GM23338 (cell line): ENCODE measurements around the gene CEBPG. TPM values are rescaled to one million over a fixed set of nuclear protein-coding genes. Genes with fewer than 3 reads are reported as not detected.

Experiments
- ATAC-seq: fragments of 200-7000 bp; cut with Tn5 transposase; 3 replicates; pipeline ENCODE4 v1.9.1; 2020
- DNase-seq: peaks from one replicate; pipeline ENCODE4 v3.0.0-alpha.2; 2015; ENCODE audit warnings: low spot score
- H2AFZ ChIP-seq: fragments of 200-600 bp; sonication (generic); 2 replicates; pipeline ENCODE4 v1.8.0; 2016; ENCODE audit warnings: antibody characterized with exemption, mild to moderate bottlenecking, moderate library complexity
- H3F3A ChIP-seq: fragments of 200-600 bp; sonication (generic); replicated peaks from 2 replicates; pipeline ENCODE4 v1.8.0; 2017; ENCODE audit warnings: antibody characterized with exemption, mixed run types, low read depth
- H3K27ac ChIP-seq: fragments of 200-600 bp; sonication (generic); 2 replicates; pipeline ENCODE4 v1.6.1; 2016; ENCODE audit warnings: low read depth
- H3K27me3 ChIP-seq: fragments of 200-600 bp; sonication (generic); 2 replicates; pipeline ENCODE4 v1.8.0; 2016; ENCODE audit warnings: mild to moderate bottlenecking, mixed run types, moderate library complexity; ENCODE audit not compliant: insufficient read depth
- H3K36me3 ChIP-seq: fragments of 200-600 bp; sonication (generic); 2 replicates; pipeline ENCODE4 v1.8.0; 2016; ENCODE audit warnings: mild to moderate bottlenecking; ENCODE audit not compliant: insufficient read depth
- H3K4me1 ChIP-seq: fragments of 200-600 bp; sonication (generic); 2 replicates; pipeline ENCODE4 v1.8.0; 2016; ENCODE audit warnings: mild to moderate bottlenecking, moderate library complexity; ENCODE audit not compliant: insufficient read depth
- H3K4me2 ChIP-seq: fragments of 200-600 bp; sonication (generic); 2 replicates; pipeline ENCODE4 v1.7.1; 2017; ENCODE audit warnings: mixed run types
- H3K4me3 ChIP-seq: fragments of 200-600 bp; sonication (generic); 2 replicates; pipeline ENCODE4 v1.6.1; 2016; ENCODE audit warnings: mixed run types
- H3K79me2 ChIP-seq: fragments of 200-600 bp; sonication (generic); replicated peaks from 2 replicates; pipeline ENCODE4 v1.8.0; 2017; ENCODE audit warnings: mild to moderate bottlenecking; ENCODE audit not compliant: insufficient read depth
- H3K9me2 ChIP-seq: fragments of 200-600 bp; sonication (generic); 2 replicates; pipeline ENCODE4 v1.8.0; 2017; ENCODE audit not compliant: insufficient read depth
- H4K20me1 ChIP-seq: fragments of 200-600 bp; sonication (generic); replicated peaks from 2 replicates; pipeline ENCODE4 v1.8.0; 2017; ENCODE audit warnings: mild to moderate bottlenecking; ENCODE audit not compliant: insufficient read depth
- H3K27ac Mint-ChIP-seq: 2 replicates; pipeline ENCODE4 v1.8.0; 2020; ENCODE audit warnings: inconsistent platforms, mild to moderate bottlenecking, moderate library complexity, mixed read lengths
- H3K27me3 Mint-ChIP-seq: 3 replicates; pipeline ENCODE4 v1.8.0; 2022; ENCODE audit warnings: low read depth, mild to moderate bottlenecking, moderate library complexity, mixed read lengths, inconsistent platforms; ENCODE audit not compliant: insufficient read depth, poor library complexity
- H3K36me3 Mint-ChIP-seq: 3 replicates; pipeline ENCODE4 v1.8.0; 2021; ENCODE audit warnings: low read depth, mild to moderate bottlenecking, inconsistent platforms, moderate library complexity, mixed read lengths
- H3K4me1 Mint-ChIP-seq: 3 replicates; pipeline ENCODE4 v1.8.0; 2020; ENCODE audit warnings: mild to moderate bottlenecking, inconsistent platforms, mixed read lengths
- H3K4me3 Mint-ChIP-seq: 3 replicates; pipeline ENCODE4 v1.8.0; 2021; ENCODE audit warnings: moderate library complexity, mild to moderate bottlenecking, inconsistent platforms, mixed read lengths
- H3K9me3 Mint-ChIP-seq: 3 replicates; pipeline ENCODE4 v1.8.0; 2020; ENCODE audit warnings: moderate library complexity, mild to moderate bottlenecking, inconsistent platforms, mixed read lengths
- CREB1 ChIP-seq: fragments of 250-450 bp; sonication (Bioruptor Pico); IDR thresholded peaks from 2 replicates; pipeline ENCODE4 v1.5.0; 2020; ENCODE audit warnings: low read depth, mild to moderate bottlenecking, moderate library complexity
- EZH2 ChIP-seq: fragments of 200-600 bp; sonication (generic); IDR thresholded peaks from one replicate; pipeline ENCODE4 v1.8.0; 2017; ENCODE audit warnings: antibody characterized with exemption, mild to moderate bottlenecking, low read depth; ENCODE audit not compliant: unreplicated experiment
- JUNB ChIP-seq: IDR thresholded peaks from one replicate; pipeline ENCODE4 v1.6.1; 2016; ENCODE audit warnings: antibody characterized with exemption; ENCODE audit not compliant: unreplicated experiment
- NANOG ChIP-seq: IDR thresholded peaks from 2 replicates; pipeline ENCODE4 v1.6.1; 2016; ENCODE audit warnings: antibody characterized with exemption, borderline replicate concordance
- REST ChIP-seq: IDR thresholded peaks from one replicate; pipeline ENCODE4 v1.6.1; 2018; ENCODE audit warnings: antibody characterized with exemption; ENCODE audit not compliant: unreplicated experiment
- ZNF114 ChIP-seq: fragments of 250-450 bp; sonication (Bioruptor Pico); IDR thresholded peaks from 2 replicates; pipeline ENCODE4 v1.5.0; 2020; ENCODE audit warnings: mild to moderate bottlenecking, moderate library complexity
- ZNF462 ChIP-seq: fragments of 250-450 bp; sonication (Bioruptor Pico); IDR thresholded peaks from 2 replicates; pipeline ENCODE4 v1.5.0; 2020; ENCODE audit warnings: mild to moderate bottlenecking, moderate library complexity
- polyA plus RNA-seq: library from polyadenylated mRNA; unstranded; fragments of >200 nt; fragmentation: Nextera tagmentation; extraction: Ambion mirVana; gene quantifications from 2 replicates; pipeline ENCODE4 v1.2.1, GENCODE V29; 2016
- total RNA-seq: library from RNA; depleted of rRNA; stranded (reverse); fragments of >200 nt; shearing (Covaris generic); gene quantifications from 2 replicates; pipeline ENCODE4 v1.2.3, GENCODE V29; 2014

CEBPG gene
- total and polyA plus RNA-seq, 2 experiments from 2014 or later = 25.9 to 50.2 TPM

- TF ChIP-seq ZNF462 (CRISPR knock-in tag) = no peak
- no peak for TF ChIP-seq JUNB
- TF ChIP-seq CREB1 = no peak
- no peak for TF ChIP-seq NANOG
Measured at GRCh38 chr19:33403221-33403972, 29.9 kb downstream of the CEBPG start (continued).

GRCh38 chr19:33403973-33404304, 30.4 kb downstream of the CEBPG start:
- H3K79me2 ChIP-seq = no peaks in the 10 kb centered on the region
- H3K36me3 ChIP-seq = no peaks in the 10 kb centered on the region
- no peaks in the 10 kb centered on the region; the same call in 1 of the 2 replicates for H3K4me1 ChIP-seq
- H4K20me1 ChIP-seq = no peaks in the 10 kb centered on the region
- H2AFZ ChIP-seq = no peak overlapping the region
- H3K9me2 ChIP-seq = no peaks in the 10 kb centered on the region
- DNase-seq (no peak), ATAC-seq (no peak)
- H3K4me2 ChIP-seq = no peak overlapping the region
- no peak overlapping the region for H3K4me3 Mint-ChIP-seq
- H3K9me3 Mint-ChIP-seq = no peaks in the 10 kb centered on the region; the same call in 2 of the 3 replicates
- no peaks in the 10 kb centered on the region for H3F3A ChIP-seq
- H3K36me3 Mint-ChIP-seq = no peaks in the 10 kb centered on the region
- H3K27me3 ChIP-seq = no peaks in the 10 kb centered on the region
- H3K4me3 ChIP-seq = no peak overlapping the region
- no peak overlapping the region for H3K27ac Mint-ChIP-seq
- H3K27me3 Mint-ChIP-seq = peaks cover 4% of the 10 kb centered on the region
- H3K4me1 Mint-ChIP-seq = peaks cover 7% of the 10 kb centered on the region
- H3K27ac ChIP-seq = no peak overlapping the region
- TF ChIP-seq ZNF114 (CRISPR knock-in tag) = no peak
- no peak for TF ChIP-seq JUNB
- TF ChIP-seq REST = no peak
- TF ChIP-seq EZH2 = no peak
